K562 (cell line): ENCODE results near the gene ERICH6. TPM values are rescaled to one million over a fixed set of nuclear protein-coding genes. Genes with fewer than 3 reads are reported as not detected.

ENCODE experiments used
- ATAC-seq: fragments of 200-7000 bp; cut with Tn5 transposase; 3 replicates; pipeline ENCODE4 v1.9.1; 2020; ENCODE audit warnings: moderate library complexity
- BruUV-seq: library from RNA; stranded (reverse); fragments of 400-500 nt; replicated peaks from 2 replicates; lab custom pipeline; 2021; lab: Mats Ljungman, UMichigan
- CTCF ChIA-PET: fragments of 300-600 bp; formaldehyde crosslinking; extraction: SDS; loops from one replicate; lab custom pipeline; 2021; ENCODE audit warnings: low intra/inter-chr PET ratio; lab: Yijun Ruan, JAX
- POLR2A ChIA-PET: fragments of 300-600, 350-650 bp; sonication (Branson Sonifier 250); formaldehyde crosslinking; extraction: SDS; loops from one replicate; lab custom pipeline; 2021; ENCODE audit warnings: antibody characterized with exemption, inconsistent platforms; lab: Yijun Ruan, JAX
- DNase-seq, 4 experiments: peaks; one replicate each; pipeline versions ENCODE4 v3.0.0 to v3.0.0-alpha.2; 2011 to 2018; ENCODE audit warnings: low spot score in 3 of 4, mixed read lengths in 3 of 4; ENCODE audit errors: extremely low read depth in 1 of 4
- FAIRE-seq: peaks from 2 replicates; lab custom pipeline; 2011; peaks lifted over from hg19 to GRCh38; lab: Jason Lieb, UNC
- H2AFZ ChIP-seq: 2 replicates; pipeline ENCODE4 v1.6.0; 2011; ENCODE audit warnings: low read depth, low read length, control low read depth, inconsistent platforms
- H3K27ac ChIP-seq: fragments of 200-600 bp; 3 replicates; pipeline ENCODE4 v1.8.0; 2011; ENCODE audit warnings: low read depth, mild to moderate bottlenecking, control low read depth, inconsistent platforms, low read length, moderate library complexity, mixed read lengths; ENCODE audit errors: extremely low read depth
- H3K27me3 ChIP-seq, 2 experiments: fragments of 300-600 bp in 1 of 2; 2 replicates in 1 of 2; 3 replicates in 1 of 2; pipeline versions ENCODE4 v1.6.0 to v1.8.0; 2011; ENCODE audit warnings: inconsistent platforms in 2 of 2, low read length in 2 of 2, mild to moderate bottlenecking in 1 of 2, mixed read lengths in 1 of 2, moderate library complexity in 1 of 2; ENCODE audit not compliant: control insufficient read depth in 2 of 2, insufficient read depth in 2 of 2
- H3K36me3 ChIP-seq: fragments of 300-600 bp; 3 replicates; pipeline ENCODE4 v1.8.0; 2011; ENCODE audit warnings: mild to moderate bottlenecking, low read length, inconsistent platforms; ENCODE audit not compliant: control insufficient read depth, insufficient read depth
- H3K4me1 ChIP-seq, 2 experiments: fragments of 200-600 bp in 1 of 2; replicated peaks in 1 of 2; 2 replicates in 1 of 2; 3 replicates in 1 of 2; pipeline versions ENCODE4 v1.5.1 to v1.8.0; 2011; ENCODE audit warnings: inconsistent platforms in 2 of 2, low read length in 2 of 2, mild to moderate bottlenecking in 1 of 2, mixed read lengths in 1 of 2, moderate library complexity in 1 of 2; ENCODE audit not compliant: control insufficient read depth in 2 of 2, insufficient read depth in 2 of 2
- H3K4me2 ChIP-seq: 2 replicates; pipeline ENCODE4 v1.6.1; 2011; ENCODE audit warnings: low read length, control low read depth, inconsistent platforms, mixed read lengths; ENCODE audit not compliant: insufficient read depth
- H3K4me3 ChIP-seq: fragments of 200-600 bp; sonication (generic), shearing (Covaris generic); 2 replicates; pipeline ENCODE4 v1.5.1; 2016; ENCODE audit warnings: control low read depth, inconsistent platforms
- H3K79me2 ChIP-seq: fragments of 200-600 bp; 3 replicates; pipeline ENCODE4 v1.8.0; 2011; ENCODE audit warnings: low read length, inconsistent platforms; ENCODE audit not compliant: control insufficient read depth, insufficient read depth
- H3K9ac ChIP-seq, 2 experiments: 2 replicates each; pipeline versions ENCODE4 v1.6.0 to v1.6.1; 2011; ENCODE audit warnings: low read depth in 2 of 2, low read length in 2 of 2, control low read depth in 1 of 2, inconsistent platforms in 1 of 2, mild to moderate bottlenecking in 1 of 2, mixed read lengths in 1 of 2; ENCODE audit not compliant: insufficient read depth in 1 of 2
- H3K9me1 ChIP-seq: one replicate; pipeline ENCODE4 v1.6.0; 2011; ENCODE audit warnings: inconsistent platforms, mild to moderate bottlenecking, low read length, moderate library complexity; ENCODE audit not compliant: control insufficient read depth, insufficient read depth
- H3K9me3 ChIP-seq: replicated peaks from 2 replicates; pipeline ENCODE4 v1.5.1; 2011; ENCODE audit warnings: low read depth, low read length, inconsistent platforms; ENCODE audit not compliant: control insufficient read depth, insufficient read depth
- H4K20me1 ChIP-seq: replicated peaks from 2 replicates; pipeline ENCODE4 v1.6.1; 2011; ENCODE audit warnings: low read length, inconsistent platforms, mixed read lengths; ENCODE audit not compliant: control insufficient read depth, insufficient read depth
- EP400 ChIP-seq: fragments of 450-650 bp; IDR thresholded peaks from 2 replicates; pipeline ENCODE4 v1.6.1; 2017; ENCODE audit warnings: antibody characterized with exemption, mild to moderate bottlenecking, moderate library complexity
- HDAC1 ChIP-seq, 2 experiments: fragments of 450-650 bp; IDR thresholded peaks; 2 replicates each; pipeline ENCODE4 v1.6.1; 2016 to 2017; ENCODE audit warnings: inconsistent platforms in 1 of 2, mild to moderate bottlenecking in 1 of 2, moderate library complexity in 1 of 2
- NR4A1 ChIP-seq, 2 experiments: fragments of 250-450 bp in 1 of 2; fragments of 450-650 bp in 1 of 2; sonication (Bioruptor Pico) in 1 of 2; IDR thresholded peaks; 2 replicates each; pipeline versions ENCODE4 v1.4.0 to v1.6.1; 2016 to 2020; ENCODE audit warnings: mild to moderate bottlenecking in 2 of 2, missing compliant biosample characterization in 1 of 2, missing genetic modification characterization in 1 of 2, moderate library complexity in 1 of 2
- POLR2AphosphoS5 ChIP-seq: IDR thresholded peaks from 2 replicates; pipeline ENCODE4 v1.6.1; 2011; ENCODE audit warnings: mild to moderate bottlenecking, low read depth, low read length, moderate library complexity; ENCODE audit not compliant: control insufficient read depth, insufficient read depth
- SMARCE1 ChIP-seq: fragments of 450-650 bp; IDR thresholded peaks from 2 replicates; pipeline ENCODE4 v1.7.1; 2016; ENCODE audit warnings: mild to moderate bottlenecking
- ZBTB7A ChIP-seq: IDR thresholded peaks from 2 replicates; pipeline ENCODE4 v1.6.1; 2011; ENCODE audit warnings: low read depth, mild to moderate bottlenecking, low read length, moderate library complexity, borderline replicate concordance; ENCODE audit not compliant: control insufficient read depth
- WGBS: fragments of 100-300 bp; shearing (Covaris generic); methylation state at CpG from one replicate; pipeline ENCODE4 v1.1.6; 2016; ENCODE audit warnings: low coverage, mixed read lengths; ENCODE audit not compliant: insufficient coverage; ENCODE audit errors: missing lambda C conversion rate; 5-methylcytosine and 5-hydroxymethylcytosine counted together
- in situ Hi-C: fragments of 300-500 bp; cut with MboI; formaldehyde crosslinking; loops from 4 replicates; pipeline ENCODE4 v1.15.0; 2018; ENCODE audit warnings: inconsistent platforms, mixed read lengths
- intact Hi-C: fragments of 100-400 bp; cut with micrococcal nuclease; formaldehyde crosslinking; loops from 2 replicates; pipeline ENCODE4 v1.14.2; 2022
- polyA plus RNA-seq, 8 experiments: library from polyadenylated mRNA; depleted of rRNA in 4 of 8; stranded (reverse) in 5 of 8; unstranded in 3 of 8; fragments of >200 nt; fragmentation: Nextera tagmentation in 2 of 8; fragmentation: Illumina TruSeq in 1 of 8; extraction: Ambion mirVana in 2 of 8; extraction: Trizol in 1 of 8; gene quantifications; 2 replicates each; pipeline versions ENCODE4 v1.2.1 to v1.2.3, GENCODE V29; 2011 to 2014; ENCODE audit warnings: inconsistent platforms in 1 of 8, missing spikeins in 1 of 8
- total RNA-seq, 7 experiments: library from RNA; depleted of rRNA in 6 of 7; stranded (reverse); fragments of >200 nt in 6 of 7; fragmentation: Illumina TruSeq in 2 of 7; extraction: Trizol in 2 of 7; gene quantifications; 2 replicates each; pipeline versions ENCODE4 v1.2.1 to v1.2.3, GENCODE V29; 2011 to 2021; ENCODE audit warnings: low replicate concordance in 1 of 7
- TF ChIP-seq, protein P1 (sequence below): fragments of 200-800 bp; sonication (Bioruptor generic); IDR thresholded peaks from 2 replicates; pipeline ENCODE4 v1.6.1; 2017; ENCODE audit warnings: missing genetic modification characterization, missing compliant biosample characterization
- TF ChIP-seq, protein P2 (sequence below): fragments of 250-450 bp; sonication (Bioruptor Pico); IDR thresholded peaks from 2 replicates; pipeline ENCODE4 v1.8.0; 2021; ENCODE audit warnings: mild to moderate bottlenecking, moderate library complexity
- TF ChIP-seq, protein P3 (sequence below), 2 experiments: fragments of 450-650 bp; IDR thresholded peaks; 2 replicates each; pipeline ENCODE4 v1.6.1; 2018; ENCODE audit warnings: mild to moderate bottlenecking in 2 of 2, low read depth in 1 of 2; ENCODE audit not compliant: partially characterized antibody in 2 of 2

Gene ERICH6
- total and polyA plus RNA-seq, 9 of the 15 experiments (the other 6 are each of a cell fraction or from before 2014, with no cell fraction given), result not detected

DNA sequence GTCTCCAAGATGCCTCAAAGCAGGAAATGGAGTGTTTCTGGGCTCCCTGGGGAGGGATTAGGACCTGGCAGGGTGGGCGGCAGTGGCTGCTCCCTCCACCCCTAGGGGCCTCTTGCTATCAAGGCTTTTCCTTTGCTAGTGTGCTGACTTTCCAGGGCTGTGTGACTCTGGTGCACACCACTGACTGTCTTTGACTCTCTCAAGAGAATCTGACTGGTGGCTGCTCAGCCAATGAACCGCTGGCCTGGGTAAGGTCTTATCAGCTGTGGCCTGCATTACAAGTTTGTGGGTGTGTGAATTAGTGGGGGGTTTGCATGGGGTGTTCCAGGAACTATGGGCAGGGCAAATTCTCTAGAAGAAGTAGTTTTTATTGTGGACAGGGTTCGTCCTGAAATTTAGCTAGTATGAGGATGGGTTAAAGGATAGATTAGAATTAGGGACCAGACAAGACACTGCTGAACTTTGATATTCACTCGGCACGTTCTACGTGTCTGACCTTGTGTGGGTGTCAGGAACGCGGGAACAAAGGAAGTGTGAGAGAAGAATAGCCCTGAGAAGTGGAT is 29.7 kb upstream of the ERICH6 start:
- POLR2A ChIA-PET, result interaction anchor here (0.7 to 1.0 kb wide), 2 partner anchors 30 to 187 kb away, joined by 3 to 9 read pairs; partner anchors contain the start of genes EIF2A, SERP1 and SIAH2
- H3K27me3 ChIP-seq, result no peaks in the 10 kb centered on the region
- H3K9ac ChIP-seq, result peak overlapping the region; percentile 12 to 47; a peak in 3 of 4 replicates
- peak overlapping the region; percentile 76 for H3K27ac ChIP-seq
- peak overlapping the region; percentile 68 for H2AFZ ChIP-seq
- no peaks in the 10 kb centered on the region for H3K9me3 ChIP-seq
- no peaks in the 10 kb centered on the region for H3K36me3 ChIP-seq
- no peak overlapping the region for H3K4me3 ChIP-seq
- H4K20me1 ChIP-seq, result no peaks in the 10 kb centered on the region
- intact Hi-C loops (loop anchor here (2.0 kb wide), 1 partner anchor 27 kb away; no protein-coding TSS in a partner anchor), in situ Hi-C loops (no loop called here)
- H3K79me2 ChIP-seq, result no peaks in the 10 kb centered on the region
- no TSS peak for BruUV-seq
- H3K4me1 ChIP-seq, result peaks cover 19 to 70% of the 10 kb centered on the region in 2 experiments
- FAIRE-seq (peak; percentile 98), ATAC-seq (peak; percentile 91), DNase-seq (peak; percentile 88 to 97 (median 91))
- no peaks in the 10 kb centered on the region for H3K9me1 ChIP-seq
- under 1% methylated on average over 8 of the region's 8 CpGs for WGBS
- CTCF ChIA-PET, result no interaction called here
- H3K4me2 ChIP-seq, result peak overlapping the region; percentile 79
- TF ChIP-seq, protein P1, sequence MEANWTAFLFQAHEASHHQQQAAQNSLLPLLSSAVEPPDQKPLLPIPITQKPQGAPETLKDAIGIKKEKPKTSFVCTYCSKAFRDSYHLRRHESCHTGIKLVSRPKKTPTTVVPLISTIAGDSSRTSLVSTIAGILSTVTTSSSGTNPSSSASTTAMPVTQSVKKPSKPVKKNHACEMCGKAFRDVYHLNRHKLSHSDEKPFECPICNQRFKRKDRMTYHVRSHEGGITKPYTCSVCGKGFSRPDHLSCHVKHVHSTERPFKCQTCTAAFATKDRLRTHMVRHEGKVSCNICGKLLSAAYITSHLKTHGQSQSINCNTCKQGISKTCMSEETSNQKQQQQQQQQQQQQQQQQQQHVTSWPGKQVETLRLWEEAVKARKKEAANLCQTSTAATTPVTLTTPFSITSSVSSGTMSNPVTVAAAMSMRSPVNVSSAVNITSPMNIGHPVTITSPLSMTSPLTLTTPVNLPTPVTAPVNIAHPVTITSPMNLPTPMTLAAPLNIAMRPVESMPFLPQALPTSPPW (CRISPR knock-in tag), result peak; percentile 71
- TF ChIP-seq, protein P2, sequence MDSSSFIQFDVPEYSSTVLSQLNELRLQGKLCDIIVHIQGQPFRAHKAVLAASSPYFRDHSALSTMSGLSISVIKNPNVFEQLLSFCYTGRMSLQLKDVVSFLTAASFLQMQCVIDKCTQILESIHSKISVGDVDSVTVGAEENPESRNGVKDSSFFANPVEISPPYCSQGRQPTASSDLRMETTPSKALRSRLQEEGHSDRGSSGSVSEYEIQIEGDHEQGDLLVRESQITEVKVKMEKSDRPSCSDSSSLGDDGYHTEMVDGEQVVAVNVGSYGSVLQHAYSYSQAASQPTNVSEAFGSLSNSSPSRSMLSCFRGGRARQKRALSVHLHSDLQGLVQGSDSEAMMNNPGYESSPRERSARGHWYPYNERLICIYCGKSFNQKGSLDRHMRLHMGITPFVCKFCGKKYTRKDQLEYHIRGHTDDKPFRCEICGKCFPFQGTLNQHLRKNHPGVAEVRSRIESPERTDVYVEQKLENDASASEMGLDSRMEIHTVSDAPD (CRISPR knock-in tag), result no peak
- TF ChIP-seq EP400 (peak; percentile 66), ZBTB7A (peak; percentile 81; the same call in 1 of the 2 replicates), SMARCE1 (peak; percentile 77), NR4A1 (CRISPR knock-in tag; IDR thresholded peaks at IDR 0.05) (no peak), NR4A1 (tag; IDR thresholded peaks at IDR 0.05) (no peak), HDAC1 (IDR thresholded peaks at IDR 0.05) (peak in 1 of 2 experiments; percentile 88; a peak in 2 of 4 replicates), POLR2AphosphoS5 (peak; percentile 56; the same call in 1 of the 2 replicates)
- TF ChIP-seq, protein P3, sequence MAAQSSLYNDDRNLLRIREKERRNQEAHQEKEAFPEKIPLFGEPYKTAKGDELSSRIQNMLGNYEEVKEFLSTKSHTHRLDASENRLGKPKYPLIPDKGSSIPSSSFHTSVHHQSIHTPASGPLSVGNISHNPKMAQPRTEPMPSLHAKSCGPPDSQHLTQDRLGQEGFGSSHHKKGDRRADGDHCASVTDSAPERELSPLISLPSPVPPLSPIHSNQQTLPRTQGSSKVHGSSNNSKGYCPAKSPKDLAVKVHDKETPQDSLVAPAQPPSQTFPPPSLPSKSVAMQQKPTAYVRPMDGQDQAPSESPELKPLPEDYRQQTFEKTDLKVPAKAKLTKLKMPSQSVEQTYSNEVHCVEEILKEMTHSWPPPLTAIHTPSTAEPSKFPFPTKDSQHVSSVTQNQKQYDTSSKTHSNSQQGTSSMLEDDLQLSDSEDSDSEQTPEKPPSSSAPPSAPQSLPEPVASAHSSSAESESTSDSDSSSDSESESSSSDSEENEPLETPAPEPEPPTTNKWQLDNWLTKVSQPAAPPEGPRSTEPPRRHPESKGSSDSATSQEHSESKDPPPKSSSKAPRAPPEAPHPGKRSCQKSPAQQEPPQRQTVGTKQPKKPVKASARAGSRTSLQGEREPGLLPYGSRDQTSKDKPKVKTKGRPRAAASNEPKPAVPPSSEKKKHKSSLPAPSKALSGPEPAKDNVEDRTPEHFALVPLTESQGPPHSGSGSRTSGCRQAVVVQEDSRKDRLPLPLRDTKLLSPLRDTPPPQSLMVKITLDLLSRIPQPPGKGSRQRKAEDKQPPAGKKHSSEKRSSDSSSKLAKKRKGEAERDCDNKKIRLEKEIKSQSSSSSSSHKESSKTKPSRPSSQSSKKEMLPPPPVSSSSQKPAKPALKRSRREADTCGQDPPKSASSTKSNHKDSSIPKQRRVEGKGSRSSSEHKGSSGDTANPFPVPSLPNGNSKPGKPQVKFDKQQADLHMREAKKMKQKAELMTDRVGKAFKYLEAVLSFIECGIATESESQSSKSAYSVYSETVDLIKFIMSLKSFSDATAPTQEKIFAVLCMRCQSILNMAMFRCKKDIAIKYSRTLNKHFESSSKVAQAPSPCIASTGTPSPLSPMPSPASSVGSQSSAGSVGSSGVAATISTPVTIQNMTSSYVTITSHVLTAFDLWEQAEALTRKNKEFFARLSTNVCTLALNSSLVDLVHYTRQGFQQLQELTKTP (IDR thresholded peaks at IDR 0.05; ENCODE audit: low read depth in 1 of 2, partially characterized antibody in 2 of 2), result peak; percentile 54 to 81
